Colonic mucosa (tissue), 4 donors: ENCODE measurements around the gene SUSD2. TPM values are rescaled to one million over a fixed set of nuclear protein-coding genes. Genes with fewer than 3 reads are reported as not detected.

ENCODE experiments used
- DNase-seq: peaks from one replicate; pipeline ENCODE4 v3.0.0-alpha.2; 2020
- H3K27ac ChIP-seq: fragments of 200-600 bp; one replicate; pipeline ENCODE4 v1.8.0; 2021
- H3K27me3 ChIP-seq: fragments of 200-600 bp; one replicate; pipeline ENCODE4 v1.8.0; 2021
- H3K36me3 ChIP-seq: fragments of 200-600 bp; one replicate; pipeline ENCODE4 v1.8.0; 2021
- H3K4me1 ChIP-seq: fragments of 200-600 bp; one replicate; pipeline ENCODE4 v1.8.0; 2021; ENCODE audit warnings: mild to moderate bottlenecking
- H3K4me3 ChIP-seq: fragments of 200-600 bp; one replicate; pipeline ENCODE4 v1.8.0; 2021
- H3K9ac ChIP-seq, 2 donors: one replicate each; pipeline ENCODE4 v1.7.0; 2013; ENCODE audit warnings: control low read depth in 2 of 2, low read depth in 2 of 2, low read length in 2 of 2
- H3K9me3 ChIP-seq: fragments of 200-600 bp; one replicate; pipeline ENCODE4 v1.8.0; 2021
- intact Hi-C: fragments of 100-400 bp; cut with DNase I; formaldehyde crosslinking; loops from one replicate; pipeline ENCODE4 v1.14.1; 2022
- total RNA-seq, 2 donors: library from RNA; stranded (reverse); fragmentation: NEBNext Ultra II Directional in 1 of 2; extraction: Animal tissue kit (Norgen Biotek cat#: 25700) in 1 of 2; gene quantifications; one replicate each; pipeline ENCODE4 v1.2.1, GENCODE V29; 2021
- TF ChIP-seq, protein P1 (sequence below): fragments of 200-600 bp; IDR thresholded peaks from one replicate; pipeline ENCODE4 v1.8.0; 2022; ENCODE audit warnings: antibody characterized with exemption, mild to moderate bottlenecking
- donor health status: healthy.
- donor health status: DM: no; HTN: no; CAD: no.
- donor health status: DM: no; HTN: no; CAD: no.

Gene SUSD2
- total RNA-seq, 2 donors from 2014 or later = 1.2 to 2.4 TPM

DNA sequence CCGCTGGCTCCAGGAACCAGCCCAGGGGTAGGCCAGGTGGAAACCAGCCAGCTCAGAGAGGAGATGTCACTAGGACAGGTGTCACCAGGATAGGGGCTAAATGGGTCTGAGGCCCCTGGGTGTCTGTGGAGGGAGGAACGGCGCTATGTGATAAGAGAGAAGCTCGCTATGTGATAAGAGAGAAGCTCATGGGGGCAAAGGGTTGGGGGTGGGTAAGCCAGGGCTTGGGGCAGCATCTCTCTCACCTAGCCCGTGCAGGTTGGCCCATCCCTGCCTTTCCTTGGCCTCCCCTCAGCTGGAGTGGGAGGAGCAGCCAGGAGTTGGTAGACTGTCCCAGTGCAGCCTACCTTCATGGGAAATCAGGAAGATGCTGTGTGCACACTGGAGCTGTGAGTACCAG lies 26.5 kb upstream of the SUSD2 start:
- no peak overlapping the region for H3K4me3 ChIP-seq

DNA sequence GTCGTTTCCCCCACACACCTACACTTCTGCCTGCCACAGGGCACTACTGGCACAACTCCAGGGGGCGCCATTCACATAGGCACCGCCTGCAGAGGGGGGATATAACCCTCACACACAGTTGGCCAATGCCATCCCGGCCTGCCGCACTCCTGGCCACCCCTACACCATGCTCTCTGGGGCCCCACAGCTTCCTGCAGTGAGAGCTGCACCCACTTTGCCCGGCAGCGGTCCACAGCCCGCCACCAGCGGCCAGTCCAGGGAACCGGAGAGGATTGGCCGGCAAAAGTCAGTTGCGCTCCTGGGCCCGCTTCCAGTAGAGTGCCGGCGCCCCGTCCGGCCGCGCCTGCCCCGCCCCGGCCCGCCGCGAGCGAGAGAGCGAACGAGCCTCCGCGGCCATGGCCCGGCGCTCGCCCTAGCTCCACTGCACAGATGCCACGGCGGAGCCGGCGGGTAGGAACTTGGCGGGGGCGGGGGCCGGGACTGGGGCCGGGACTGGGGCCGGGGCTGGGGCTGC lies 25.6 kb upstream of the SUSD2 start:
- intact Hi-C loops = no loop called here

More for the DNA sequence above, 26.5 kb upstream of the SUSD2 start:
- no peaks in the 10 kb centered on the region for H3K36me3 ChIP-seq
- no peaks in the 10 kb centered on the region for H3K9me3 ChIP-seq
- intact Hi-C loops = no loop called here
- peaks cover 17% of the 10 kb centered on the region for H3K4me1 ChIP-seq
- peak overlapping the region in 1 of 2 donors; percentile 3 for H3K9ac ChIP-seq
- no peak overlapping the region for H3K27ac ChIP-seq
- TF ChIP-seq, protein P1, sequence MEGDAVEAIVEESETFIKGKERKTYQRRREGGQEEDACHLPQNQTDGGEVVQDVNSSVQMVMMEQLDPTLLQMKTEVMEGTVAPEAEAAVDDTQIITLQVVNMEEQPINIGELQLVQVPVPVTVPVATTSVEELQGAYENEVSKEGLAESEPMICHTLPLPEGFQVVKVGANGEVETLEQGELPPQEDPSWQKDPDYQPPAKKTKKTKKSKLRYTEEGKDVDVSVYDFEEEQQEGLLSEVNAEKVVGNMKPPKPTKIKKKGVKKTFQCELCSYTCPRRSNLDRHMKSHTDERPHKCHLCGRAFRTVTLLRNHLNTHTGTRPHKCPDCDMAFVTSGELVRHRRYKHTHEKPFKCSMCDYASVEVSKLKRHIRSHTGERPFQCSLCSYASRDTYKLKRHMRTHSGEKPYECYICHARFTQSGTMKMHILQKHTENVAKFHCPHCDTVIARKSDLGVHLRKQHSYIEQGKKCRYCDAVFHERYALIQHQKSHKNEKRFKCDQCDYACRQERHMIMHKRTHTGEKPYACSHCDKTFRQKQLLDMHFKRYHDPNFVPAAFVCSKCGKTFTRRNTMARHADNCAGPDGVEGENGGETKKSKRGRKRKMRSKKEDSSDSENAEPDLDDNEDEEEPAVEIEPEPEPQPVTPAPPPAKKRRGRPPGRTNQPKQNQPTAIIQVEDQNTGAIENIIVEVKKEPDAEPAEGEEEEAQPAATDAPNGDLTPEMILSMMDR = no peak
- no peak for DNase-seq
- no peaks in the 10 kb centered on the region for H3K27me3 ChIP-seq

DNA sequence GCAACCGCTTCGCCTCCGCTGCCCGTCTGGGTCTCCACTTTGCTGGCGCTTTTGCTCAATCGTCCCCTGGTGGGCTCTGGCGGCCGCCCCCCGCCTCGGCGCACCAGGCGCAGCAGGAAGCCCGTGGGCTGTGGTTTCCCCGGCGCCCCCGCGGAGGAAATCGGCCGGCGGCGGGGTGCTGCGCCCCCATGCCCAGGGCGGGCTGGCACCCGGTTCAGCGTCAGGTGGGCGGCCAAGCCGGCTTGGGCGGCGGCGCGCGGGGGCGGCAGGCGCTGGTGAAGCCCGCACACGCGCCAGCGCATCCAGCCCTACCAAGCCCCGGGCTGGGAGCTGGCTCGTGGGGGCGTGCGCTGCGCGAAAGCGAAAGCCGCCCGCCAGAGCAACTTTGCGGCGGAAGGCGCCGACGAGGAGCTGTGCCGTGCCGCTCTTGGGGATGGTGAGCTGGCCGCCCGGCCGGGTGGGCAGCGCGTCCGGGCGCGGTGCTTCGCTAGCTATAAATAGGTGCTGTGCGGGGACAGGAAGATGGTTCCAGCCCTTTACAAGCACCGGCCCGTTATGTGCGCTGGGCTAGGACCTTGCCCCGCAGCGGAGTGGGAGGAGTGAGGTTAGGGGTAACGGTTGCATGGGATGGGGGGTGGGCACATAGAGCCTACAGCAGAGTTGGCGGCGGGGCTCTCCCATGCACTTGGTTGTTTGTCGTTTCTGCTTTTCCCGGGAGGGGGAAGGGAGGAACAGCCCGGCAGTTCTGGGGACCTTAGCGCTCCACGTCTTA lies 25.0 kb upstream of the SUSD2 start:
- TF ChIP-seq, protein P1 = peak; percentile 4
- Histone ChIP-seq H3K27ac (peak overlapping the region; percentile 82), H3K9me3 (no peaks in the 10 kb centered on the region), H3K4me1 (peaks cover 17% of the 10 kb centered on the region), H3K36me3 (no peaks in the 10 kb centered on the region), H3K9ac (peak overlapping the region; percentile 67 to 70), H3K27me3 (no peaks in the 10 kb centered on the region), H3K4me3 (peak overlapping the region; percentile 75)
- intact Hi-C loops = no loop called here
- DNase-seq = peak; percentile 39

More for the DNA sequence above, 25.6 kb upstream of the SUSD2 start:
- H3K9me3 ChIP-seq = no peaks in the 10 kb centered on the region
- peak; percentile 78 for DNase-seq
- H3K4me3 ChIP-seq = peak overlapping the region; percentile 75
- H3K27ac ChIP-seq = peak overlapping the region; percentile 82
- TF ChIP-seq, protein P1 = peak; percentile 10
- H3K4me1 ChIP-seq = peaks cover 17% of the 10 kb centered on the region
- no peaks in the 10 kb centered on the region for H3K36me3 ChIP-seq
- H3K27me3 ChIP-seq = no peaks in the 10 kb centered on the region
- peak overlapping the region; percentile 3 to 70 for H3K9ac ChIP-seq

DNA sequence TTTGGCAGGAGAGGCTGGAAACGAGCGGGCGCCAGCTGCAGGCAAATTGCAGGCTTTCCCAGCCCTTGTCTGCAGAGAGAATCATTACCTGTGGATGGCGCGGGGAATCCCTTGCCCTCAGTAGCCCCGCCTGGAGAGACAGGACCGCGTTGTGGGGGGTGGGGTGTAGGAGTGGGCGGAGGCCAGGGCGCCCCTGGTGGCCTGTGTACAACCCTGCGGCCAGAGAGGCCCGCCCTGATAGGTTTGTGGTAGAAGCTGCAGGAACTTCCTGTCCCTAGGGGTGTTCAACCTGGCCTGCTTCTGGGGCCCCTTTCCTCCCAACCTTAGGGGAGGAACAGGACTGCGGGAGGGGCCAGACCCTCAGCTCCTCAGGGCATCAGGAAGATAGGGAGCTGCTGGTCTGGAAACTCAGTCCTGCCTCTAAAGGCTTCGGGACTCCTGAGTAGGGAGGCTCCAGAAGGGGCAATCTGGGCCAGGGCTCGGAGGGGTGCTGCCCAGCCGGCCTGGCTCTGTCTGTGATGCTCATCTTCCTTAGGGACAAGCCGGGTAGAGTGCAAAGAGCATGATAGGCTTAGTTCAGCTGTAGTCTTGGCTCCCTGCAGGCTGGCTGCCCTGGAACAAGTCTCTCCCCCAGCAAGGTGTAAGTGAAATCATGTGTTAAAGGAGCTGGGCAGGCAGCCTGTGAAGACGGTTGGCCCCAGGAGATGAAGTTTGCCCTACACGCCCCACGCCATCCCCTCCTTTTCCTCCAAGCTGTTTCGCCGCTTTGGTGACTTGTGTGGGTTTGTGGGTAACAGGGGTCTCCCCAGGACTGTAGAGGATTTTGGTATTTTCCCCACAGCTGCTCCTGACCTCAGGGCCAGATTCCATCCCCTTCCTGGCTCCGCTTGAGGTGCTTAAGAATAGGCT lies 24.1 kb upstream of the SUSD2 start:
- intact Hi-C loops = no loop called here
- peak overlapping the region; percentile 67 to 70 for H3K9ac ChIP-seq
- H3K4me3 ChIP-seq = peak overlapping the region; percentile 75

DNA sequence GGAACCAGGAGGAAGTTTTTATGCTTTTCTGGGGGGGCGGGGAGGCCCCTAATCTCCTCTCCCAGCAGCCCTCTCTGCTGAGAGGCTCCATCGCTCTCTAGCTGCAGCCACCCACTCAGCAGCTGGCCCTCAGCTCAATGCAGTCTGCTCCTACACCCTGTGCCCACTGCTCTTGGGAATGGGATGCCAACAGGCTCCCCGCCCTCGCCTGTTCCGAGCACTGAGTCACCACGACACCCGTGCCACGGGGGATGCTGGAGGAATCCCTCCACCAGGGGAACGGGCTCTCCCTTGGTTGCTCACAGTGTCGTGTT lies 23.5 kb upstream of the SUSD2 start:
- Histone ChIP-seq H3K27ac (no peak overlapping the region), H3K4me3 (no peak overlapping the region)
- intact Hi-C loops = no loop called here

More for the DNA sequence above, 24.1 kb upstream of the SUSD2 start:
- no peaks in the 10 kb centered on the region for H3K36me3 ChIP-seq
- peaks cover 17% of the 10 kb centered on the region for H3K4me1 ChIP-seq
- TF ChIP-seq, protein P1 = peak; percentile 79
- H3K9me3 ChIP-seq = no peaks in the 10 kb centered on the region
- no peaks in the 10 kb centered on the region for H3K27me3 ChIP-seq
- peak overlapping the region; percentile 82 for H3K27ac ChIP-seq
- peak; percentile 90 for DNase-seq

More for the DNA sequence above, 23.5 kb upstream of the SUSD2 start:
- H3K4me1 ChIP-seq = peaks cover 17% of the 10 kb centered on the region
- no peak for DNase-seq
- no peaks in the 10 kb centered on the region for H3K9me3 ChIP-seq
- peak overlapping the region in 1 of 2 donors; percentile 67 for H3K9ac ChIP-seq
- no peaks in the 10 kb centered on the region for H3K27me3 ChIP-seq
- no peaks in the 10 kb centered on the region for H3K36me3 ChIP-seq
- TF ChIP-seq, protein P1 = no peak
